Measurements from ENCODE around the gene ABCA12.

- TF ChIP-seq CTCF (IDR thresholded peaks at IDR 0.05) = no peak
- TF ChIP-seq POLR2A (IDR thresholded peaks at IDR 0.05) = no peak
Observed at GRCh38 chr2:214995409-214995808, 143.0 kb downstream of the ABCA12 start.

Measured in gastroesophageal sphincter (tissue), 3 donors.